Measurements from ENCODE around the gene SLAMF1.

GRCh38 chr1:160647329-160647720 lies 481 bp upstream of the SLAMF1 start:
- TF ChIP-seq CTCF (IDR thresholded peaks at IDR 0.05) = no peak
- no peak for TF ChIP-seq POLR2A (IDR thresholded peaks at IDR 0.05)

Measured in adrenal gland (tissue), 5 donors.